A204.1 (cell line): ENCODE results near the gene PAPOLA.

ENCODE experiments used
- FAIRE-seq: peaks from 2 replicates; lab custom pipeline; 2012; peaks lifted over from hg19 to GRCh38; lab: Jason Lieb, UNC

The PAPOLA gene

GRCh38 chr14:96586056-96586455 lies 83.9 kb downstream of the PAPOLA start:
- FAIRE-seq: no peak

GRCh38 chr14:96586921-96587822 lies 85.0 kb downstream of the PAPOLA start:
- no peak for FAIRE-seq

- no peak for FAIRE-seq
These were observed 85.7 kb downstream of the PAPOLA start for GRCh38 chr14:96587823-96588385.

DNA sequence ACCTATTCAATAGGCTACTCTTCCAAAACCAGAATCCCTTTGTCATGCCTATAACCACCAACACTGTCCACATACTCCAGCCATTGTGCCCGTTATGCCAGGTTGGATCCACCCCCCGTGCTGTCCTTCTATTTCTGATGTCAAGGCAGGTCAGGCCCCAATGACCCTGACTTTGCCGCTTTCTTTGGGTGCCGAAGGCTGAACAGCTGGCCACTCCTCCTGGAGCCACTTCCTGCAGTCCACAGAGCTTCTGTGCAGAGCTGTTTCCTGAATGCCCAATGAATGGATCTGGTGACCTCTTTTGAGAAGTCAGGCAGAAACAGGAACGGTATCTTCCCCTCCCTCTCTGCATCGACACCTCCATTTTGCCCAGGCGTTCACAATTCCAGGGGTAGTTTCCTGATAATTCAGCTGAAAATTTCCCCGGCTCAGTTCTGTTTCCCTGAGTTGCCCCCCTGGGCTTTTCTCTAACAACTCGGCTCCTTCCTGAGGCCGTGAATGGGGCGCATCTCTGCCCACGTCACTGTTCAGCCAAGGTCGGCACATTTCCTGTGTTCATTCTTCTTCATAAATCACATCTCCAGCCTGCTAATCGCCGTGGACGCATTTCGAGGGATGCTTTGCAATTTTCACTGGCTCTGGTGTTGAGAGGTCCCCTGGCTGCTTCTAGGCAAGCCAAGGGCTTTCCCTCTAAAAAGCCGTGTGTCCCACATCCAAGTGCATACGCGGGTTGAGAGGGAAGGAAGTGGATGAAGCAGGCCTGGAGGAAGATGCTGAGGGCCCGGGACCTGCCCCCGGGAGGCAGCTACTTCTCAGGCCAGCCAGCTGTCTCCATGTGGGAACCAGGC lies 86.5 kb downstream of the PAPOLA start:
- no peak for FAIRE-seq

DNA sequence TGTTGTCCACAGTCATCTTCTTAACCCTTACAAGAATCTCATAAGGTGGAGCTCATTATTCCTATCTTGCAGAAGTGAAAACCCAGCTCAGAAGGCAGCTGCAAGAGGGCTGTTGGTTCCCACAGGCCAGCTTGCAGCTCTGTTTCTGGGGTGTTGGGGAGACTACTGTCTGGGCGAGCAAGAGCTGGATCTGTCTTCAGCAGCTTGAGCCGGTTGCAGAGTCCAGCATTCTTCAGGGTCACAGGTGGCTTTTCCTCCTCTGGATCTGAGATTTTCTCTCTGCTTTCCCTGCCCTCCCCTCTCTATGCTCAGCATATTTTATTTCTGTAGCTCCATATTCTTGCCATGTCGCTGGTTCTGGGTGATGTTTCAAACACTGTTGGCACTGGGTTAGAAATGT lies 87.4 kb downstream of the PAPOLA start:
- FAIRE-seq: no peak

GRCh38 chr14:96590190-96590864 lies 88.1 kb downstream of the PAPOLA start:
- no peak for FAIRE-seq

DNA sequence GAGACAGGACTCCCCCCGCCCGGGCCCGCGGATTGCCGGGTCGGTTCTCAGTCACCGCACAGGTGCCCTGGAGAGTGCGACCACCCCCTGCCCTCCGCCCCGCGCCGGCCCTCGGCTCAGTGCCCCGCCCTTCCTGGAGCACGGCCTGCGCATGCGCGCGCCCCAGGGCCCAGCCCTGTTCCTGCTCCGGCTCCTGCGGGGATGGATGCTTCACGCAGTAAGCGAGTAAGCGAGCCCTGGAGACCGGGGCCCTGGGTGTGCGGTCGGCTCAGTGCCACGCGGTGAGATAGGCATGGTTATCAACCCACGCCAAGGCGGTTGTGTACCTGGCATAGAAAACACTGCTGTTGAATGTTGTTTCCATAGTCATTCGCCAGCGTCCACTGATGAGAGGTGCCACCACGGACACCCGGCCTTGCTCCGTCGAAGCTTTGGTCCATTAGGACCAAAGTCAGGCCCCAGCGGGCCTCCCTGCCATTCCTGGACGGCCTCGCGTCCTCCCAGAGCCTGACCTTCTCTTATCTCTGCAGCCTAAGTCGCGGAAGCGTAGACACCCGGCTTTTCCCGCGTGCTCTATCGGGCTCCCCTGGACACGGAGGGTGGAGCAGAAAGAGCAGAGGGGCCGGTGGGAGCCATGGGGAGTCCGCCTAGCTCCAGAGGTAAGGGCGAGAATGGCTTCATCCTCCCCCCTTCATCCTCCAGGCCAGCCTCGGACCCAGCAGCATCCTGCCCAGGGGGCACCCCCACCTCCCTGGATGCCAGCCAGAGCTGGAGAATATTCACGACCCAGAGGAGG lies 90.6 kb downstream of the PAPOLA start:
- no peak for FAIRE-seq

- FAIRE-seq: no peak
These were observed 92.8 kb downstream of the PAPOLA start for GRCh38 chr14:96594961-96595360.

- no peak for FAIRE-seq
These were observed 95.5 kb downstream of the PAPOLA start for GRCh38 chr14:96597680-96598079.

DNA sequence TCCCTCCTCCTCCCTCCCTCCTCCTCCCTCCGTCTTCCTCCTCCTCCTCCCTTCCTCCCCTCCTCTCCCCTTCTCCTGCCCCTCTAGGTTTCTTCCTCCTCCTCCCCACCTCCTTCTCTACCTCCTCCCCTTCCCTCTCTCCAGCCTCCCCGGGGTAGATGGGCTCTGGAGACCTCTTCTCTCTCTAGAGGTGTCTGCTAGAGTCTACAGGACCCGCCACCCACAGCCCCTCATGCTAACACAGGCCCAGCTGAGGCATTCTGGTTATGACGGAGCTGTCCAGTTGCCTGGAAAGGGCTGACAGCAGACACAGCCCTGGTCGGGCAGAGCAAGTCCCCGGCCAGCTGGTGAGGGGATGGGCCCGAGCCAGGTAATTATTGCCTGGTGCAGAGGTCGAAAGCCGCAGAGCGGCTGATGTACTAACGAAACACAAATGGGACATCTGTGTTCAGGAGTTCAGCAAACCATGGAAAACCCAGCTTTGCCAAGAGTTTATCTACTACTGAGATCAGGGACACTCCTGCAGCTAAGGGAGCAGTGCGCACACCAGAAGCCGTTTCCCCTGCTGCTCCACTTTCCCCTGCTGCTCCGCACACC lies 96.2 kb downstream of the PAPOLA start:
- no peak for FAIRE-seq

DNA sequence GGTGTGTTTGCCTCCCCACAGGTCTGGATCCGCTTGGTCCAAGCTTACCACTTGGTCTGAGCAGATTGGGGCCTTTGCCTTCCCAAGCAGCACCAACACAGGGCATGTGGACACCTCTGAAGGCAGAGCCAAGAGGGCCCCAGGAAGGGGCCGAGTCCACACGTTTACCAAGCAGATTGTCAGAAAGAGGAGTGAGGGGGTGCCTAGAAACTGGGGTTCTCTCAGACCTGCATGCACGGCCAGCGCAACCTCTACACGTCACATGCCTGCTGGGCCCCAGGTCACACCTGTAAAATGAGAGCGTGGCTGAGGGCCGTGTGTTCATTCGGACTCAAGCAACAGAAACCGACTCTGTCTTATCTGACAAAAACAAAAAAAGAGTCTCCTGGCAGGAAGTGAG lies 96.9 kb downstream of the PAPOLA start:
- no peak for FAIRE-seq

DNA sequence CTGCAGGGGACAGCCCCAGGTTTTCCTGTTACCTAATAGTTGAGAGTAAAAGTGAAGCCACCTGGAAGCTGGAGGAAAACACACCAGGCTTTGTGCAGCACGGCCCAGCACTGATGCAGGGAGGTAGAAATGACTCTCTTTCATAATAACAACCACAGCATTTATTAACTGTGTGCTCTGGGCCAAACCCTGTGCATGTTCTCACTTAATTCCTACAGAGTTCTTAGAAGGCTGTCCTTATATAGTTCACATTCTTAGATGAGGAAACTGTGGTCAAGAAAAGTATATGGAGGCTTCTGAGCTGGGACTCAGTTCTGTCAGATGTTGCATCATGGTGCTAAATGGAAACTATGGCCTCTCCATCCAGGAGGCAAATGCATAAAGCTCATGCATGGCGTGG lies 100.0 kb downstream of the PAPOLA start:
- FAIRE-seq: no peak

DNA sequence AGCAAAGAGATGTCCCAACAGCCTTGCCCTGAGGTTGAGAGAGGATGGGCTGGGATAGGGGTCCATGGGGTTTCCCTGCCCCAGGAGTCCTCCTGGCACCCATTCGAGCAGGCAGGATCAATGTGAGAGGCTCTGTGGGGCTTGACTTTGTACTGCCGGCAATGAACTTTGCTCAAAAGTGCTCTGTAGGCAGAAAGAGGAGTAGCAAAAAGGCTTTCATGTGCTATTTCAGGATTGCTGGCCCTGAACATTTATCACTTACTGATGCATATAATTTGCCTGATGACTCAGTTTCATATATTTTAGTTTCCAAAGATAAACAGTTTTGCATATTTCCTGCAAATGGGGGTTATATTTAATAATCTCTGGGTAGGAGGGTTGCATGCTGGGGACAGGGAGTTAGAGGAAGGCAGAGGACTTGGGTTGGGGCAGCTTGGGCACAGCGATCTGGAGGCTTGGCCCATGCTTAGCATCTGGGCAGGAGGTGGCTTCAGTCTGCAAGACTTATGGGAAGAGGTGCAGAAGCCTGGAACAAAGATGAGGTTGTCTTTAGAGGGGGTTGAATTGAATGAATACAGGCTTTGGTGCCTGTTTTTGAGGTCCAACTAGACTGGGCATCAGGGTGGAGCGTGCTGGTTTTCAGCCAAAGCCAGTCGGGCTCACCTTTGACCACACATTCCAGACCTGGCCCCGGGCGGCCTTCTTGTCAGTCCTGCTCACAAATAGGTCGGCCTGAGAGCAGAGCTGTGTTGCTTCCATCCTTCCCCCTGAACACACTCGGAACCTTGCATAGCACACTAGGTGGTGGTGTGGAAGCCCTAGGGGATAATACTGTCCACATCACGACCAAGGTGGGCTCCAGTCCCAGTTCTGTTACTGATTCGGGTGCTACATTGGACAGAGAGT lies 101.4 kb downstream of the PAPOLA start:
- no peak for FAIRE-seq

- no peak for FAIRE-seq
These were observed 112.3 kb downstream of the PAPOLA start for GRCh38 chr14:96614481-96614881.

- FAIRE-seq: no peak
These were observed 114.1 kb downstream of the PAPOLA start for GRCh38 chr14:96616161-96616721.
